ENCODE results near the gene CLCNKA.
"Not testable (repeated sequence)": the region's sequence is repeated elsewhere in the genome, so short reads cannot be mapped to it uniquely, and the experiment has no call there.

DNA sequence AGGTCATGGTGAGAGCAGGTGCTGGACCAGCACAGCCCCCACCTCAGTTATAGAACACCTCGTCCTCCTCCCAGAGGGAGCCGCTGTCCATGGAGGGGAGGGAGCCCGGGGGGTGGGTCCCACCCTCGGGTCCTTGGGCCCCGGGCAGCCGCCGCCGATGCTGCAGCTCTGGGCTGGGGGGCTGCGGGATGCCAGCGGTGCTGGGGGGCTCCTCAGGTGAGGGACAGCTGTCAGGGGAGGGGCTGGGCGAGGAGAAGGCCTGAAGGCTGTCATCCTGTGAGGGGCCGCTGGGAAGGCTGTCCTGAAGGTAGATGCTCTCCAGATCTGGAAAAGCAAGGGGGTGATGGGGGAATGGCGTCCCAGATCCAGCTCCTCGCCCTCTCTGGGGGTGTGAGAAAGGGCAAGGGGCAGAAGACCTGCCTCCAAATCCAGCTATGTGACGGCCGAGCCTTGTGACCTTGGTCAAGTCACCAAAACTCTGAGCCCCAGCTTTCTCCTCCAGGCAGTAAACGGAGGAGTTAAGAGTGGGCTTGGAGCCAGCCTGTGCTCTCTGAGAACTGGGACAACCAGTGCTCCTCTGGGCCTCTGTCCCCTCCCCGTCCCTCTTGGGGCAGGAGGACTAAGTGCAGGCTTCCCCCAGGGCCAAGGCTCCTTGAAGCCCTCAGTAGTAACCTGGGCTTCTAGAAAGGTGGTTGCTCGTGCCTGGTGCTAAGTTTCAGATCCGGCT is 36.7 kb downstream of the CLCNKA start:
- TF ChIP-seq, protein P1, sequence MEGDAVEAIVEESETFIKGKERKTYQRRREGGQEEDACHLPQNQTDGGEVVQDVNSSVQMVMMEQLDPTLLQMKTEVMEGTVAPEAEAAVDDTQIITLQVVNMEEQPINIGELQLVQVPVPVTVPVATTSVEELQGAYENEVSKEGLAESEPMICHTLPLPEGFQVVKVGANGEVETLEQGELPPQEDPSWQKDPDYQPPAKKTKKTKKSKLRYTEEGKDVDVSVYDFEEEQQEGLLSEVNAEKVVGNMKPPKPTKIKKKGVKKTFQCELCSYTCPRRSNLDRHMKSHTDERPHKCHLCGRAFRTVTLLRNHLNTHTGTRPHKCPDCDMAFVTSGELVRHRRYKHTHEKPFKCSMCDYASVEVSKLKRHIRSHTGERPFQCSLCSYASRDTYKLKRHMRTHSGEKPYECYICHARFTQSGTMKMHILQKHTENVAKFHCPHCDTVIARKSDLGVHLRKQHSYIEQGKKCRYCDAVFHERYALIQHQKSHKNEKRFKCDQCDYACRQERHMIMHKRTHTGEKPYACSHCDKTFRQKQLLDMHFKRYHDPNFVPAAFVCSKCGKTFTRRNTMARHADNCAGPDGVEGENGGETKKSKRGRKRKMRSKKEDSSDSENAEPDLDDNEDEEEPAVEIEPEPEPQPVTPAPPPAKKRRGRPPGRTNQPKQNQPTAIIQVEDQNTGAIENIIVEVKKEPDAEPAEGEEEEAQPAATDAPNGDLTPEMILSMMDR (IDR thresholded peaks at IDR 0.05) = not testable (repeated sequence)
- TF ChIP-seq POLR2A (IDR thresholded peaks at IDR 0.05) = not testable (repeated sequence)

All from adrenal gland (tissue), 5 donors.